ENCODE measurements around the gene CCND3. TPM values are rescaled to one million over a fixed set of nuclear protein-coding genes. Genes with fewer than 3 reads are reported as not detected.
A peak's percentile ranks its signal among the peaks of the same experiment; 100 is the strongest.

The CCND3 gene
- total RNA-seq (2014; rRNA removed; shearing (Covaris generic)), result 75.1 and 102 TPM in 2 replicates

DNA sequence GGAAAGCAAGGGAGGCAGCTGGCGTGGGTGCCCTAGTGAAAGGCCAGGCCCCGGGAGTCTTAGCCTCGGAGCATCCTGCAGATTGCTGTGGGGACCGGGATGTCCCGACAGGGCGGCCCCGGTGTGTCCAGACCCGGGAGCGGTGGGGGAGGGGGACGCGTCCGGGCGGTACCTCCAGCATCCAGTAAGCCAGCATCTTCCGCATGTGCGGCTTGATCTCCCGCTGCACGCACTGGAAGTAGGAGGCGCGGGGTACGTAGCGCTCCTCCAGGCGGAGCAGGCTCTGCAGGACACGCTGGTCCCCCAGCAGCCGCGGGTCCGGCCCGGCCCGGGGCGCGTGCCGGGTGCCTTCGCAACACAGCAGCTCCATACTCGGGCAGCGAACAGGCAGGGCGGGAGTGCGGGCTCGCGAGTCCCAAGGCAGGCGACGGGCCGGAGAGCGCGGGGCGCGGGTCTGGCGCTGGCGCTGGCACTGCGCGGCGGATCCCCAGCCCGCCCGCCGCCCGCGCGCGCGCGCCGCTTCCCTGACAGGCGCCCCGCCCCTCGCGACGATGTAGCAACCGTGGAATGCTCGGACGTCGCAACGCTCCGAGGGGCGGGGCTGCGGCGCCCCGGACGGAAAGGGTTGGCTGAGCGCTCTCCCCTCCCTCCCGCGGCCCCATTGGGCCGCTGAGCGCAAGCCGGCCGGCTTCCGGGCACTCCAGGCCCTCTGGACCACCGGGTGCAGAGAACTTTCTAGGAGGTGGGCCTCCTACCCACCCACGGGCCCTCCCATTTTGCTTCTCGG is at the start of gene CCND3:
Gene CCND3 (minus strand): TSS at position 529 of the 787 bp plus-strand sequence. CDS start 159 bp downstream, at position 370.
- peak; percentile 94 to 96 for DNase-seq (ENCODE audit: low read depth in 1 of 2, low spot score in 2 of 2)
- peak within 1 kb of the TSS; percentile 51 for H3K27ac ChIP-seq
- peaks cover 27% of the 10 kb centered on the region for H3K4me1 ChIP-seq (replicated peaks)
- H3K36me3 ChIP-seq, result peaks cover 51% of the 10 kb centered on the region
- H3K4me3 ChIP-seq, result peak within 1 kb of the TSS; percentile 96
- 0 out of 2 replicates have a peak, but pooled peaks cover 5% of the 10 kb centered on the region for H3K9me3 ChIP-seq (replicated peaks)
- no peaks in the 10 kb centered on the region for H3K27me3 ChIP-seq (replicated peaks)

- H3K27me3 ChIP-seq (replicated peaks), result no peaks in the 10 kb centered on the region
- H3K9me3 ChIP-seq (replicated peaks), result no peaks in the 10 kb centered on the region
- no peak overlapping the region for H3K27ac ChIP-seq
- H3K36me3 ChIP-seq, result no peaks in the 10 kb centered on the region
- no peak overlapping the region for H3K4me3 ChIP-seq
- no peaks in the 10 kb centered on the region for H3K4me1 ChIP-seq (replicated peaks)
- DNase-seq (ENCODE audit: low read depth in 1 of 2, low spot score in 2 of 2), result no peak
Observed at GRCh38 chr6:41986339-41986738, 44.7 kb upstream of the CCND3 start.

DNA sequence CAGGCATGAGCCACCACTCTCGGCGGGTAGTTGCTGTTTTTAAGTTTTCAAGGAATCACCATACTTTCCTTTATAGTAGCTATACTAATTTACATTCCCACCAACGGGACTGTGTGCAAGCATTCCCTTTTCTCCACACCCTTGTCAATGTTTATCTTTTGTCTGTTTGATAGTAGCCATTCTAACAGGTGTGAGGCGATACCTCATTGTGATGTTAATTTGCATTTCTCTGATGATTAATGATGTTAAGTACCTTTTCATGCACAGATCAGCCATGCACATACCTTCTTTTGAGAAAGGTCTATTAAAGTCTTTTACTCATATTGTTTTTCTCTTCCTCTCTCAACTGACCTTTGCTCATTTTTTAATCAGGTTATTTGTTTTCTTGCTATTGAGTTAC is 43.0 kb upstream of the CCND3 start:
- Histone ChIP-seq H3K27ac (no peak overlapping the region), H3K36me3 (no peaks in the 10 kb centered on the region), H3K27me3 (replicated peaks) (no peaks in the 10 kb centered on the region), H3K9me3 (replicated peaks) (no peaks in the 10 kb centered on the region), H3K4me1 (replicated peaks) (no peaks in the 10 kb centered on the region), H3K4me3 (no peak overlapping the region)
- DNase-seq (ENCODE audit: low read depth in 1 of 2, low spot score in 2 of 2), result no peak

DNA sequence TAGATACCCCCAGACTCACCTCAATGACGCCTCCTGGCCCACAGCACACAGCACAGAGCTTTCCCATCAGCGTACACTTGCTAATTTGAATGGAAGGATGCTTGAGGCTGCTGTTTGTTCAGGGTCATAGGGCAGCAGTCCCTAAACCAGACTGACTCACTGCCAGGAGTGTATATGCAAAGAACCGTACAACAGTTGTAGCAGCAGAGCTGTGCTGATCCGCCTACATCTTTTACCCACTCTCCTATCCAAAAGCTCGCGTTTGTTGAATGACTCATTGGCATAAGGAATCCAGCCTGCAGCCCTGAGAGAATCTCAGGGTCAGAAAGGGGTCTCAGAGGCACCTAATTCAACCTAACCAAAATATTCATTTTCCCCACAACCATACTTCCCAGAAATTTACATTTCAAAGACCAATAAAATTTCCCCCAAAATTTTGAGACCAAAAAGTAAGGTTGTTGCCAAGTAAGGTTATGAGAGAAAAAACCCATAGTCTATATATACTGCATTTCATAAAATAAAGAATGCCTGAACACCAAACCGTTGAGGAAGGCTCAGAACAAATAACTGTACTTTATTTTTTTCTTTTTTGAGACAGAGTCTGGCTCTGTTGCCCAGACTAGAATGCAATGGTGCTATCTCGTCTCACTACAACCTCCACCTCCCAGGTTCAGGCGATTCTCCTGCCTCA is 35.3 kb upstream of the CCND3 start:
- DNase-seq (ENCODE audit: low read depth in 1 of 2, low spot score in 2 of 2), result peak in 1 of 2 experiments; percentile 19

GRCh38 chr6:41975276-41975675 is 33.7 kb upstream of the CCND3 start:
- DNase-seq (ENCODE audit: low read depth in 1 of 2, low spot score in 2 of 2), result no peak
- H3K9me3 ChIP-seq (replicated peaks), result no peaks in the 10 kb centered on the region
- H3K27ac ChIP-seq, result no peak overlapping the region
- H3K4me3 ChIP-seq, result no peak overlapping the region
- no peaks in the 10 kb centered on the region for H3K27me3 ChIP-seq (replicated peaks)
- no peaks in the 10 kb centered on the region for H3K36me3 ChIP-seq
- H3K4me1 ChIP-seq (replicated peaks), result peaks cover 15% of the 10 kb centered on the region

More for the DNA sequence above, 35.3 kb upstream of the CCND3 start:
- Histone ChIP-seq H3K9me3 (replicated peaks) (no peaks in the 10 kb centered on the region), H3K4me3 (no peak overlapping the region), H3K27ac (no peak overlapping the region), H3K27me3 (replicated peaks) (no peaks in the 10 kb centered on the region), H3K4me1 (replicated peaks) (peaks cover 9% of the 10 kb centered on the region; the same call in 1 of the 2 replicates), H3K36me3 (no peaks in the 10 kb centered on the region)

GRCh38 chr6:41974281-41974825 is 32.7 kb upstream of the CCND3 start:
- H3K27me3 ChIP-seq (replicated peaks), result no peaks in the 10 kb centered on the region
- no peak for DNase-seq (ENCODE audit: low read depth in 1 of 2, low spot score in 2 of 2)
- no peak overlapping the region for H3K27ac ChIP-seq
- no peaks in the 10 kb centered on the region for H3K36me3 ChIP-seq
- peaks cover 22% of the 10 kb centered on the region for H3K4me1 ChIP-seq (replicated peaks)
- H3K4me3 ChIP-seq, result no peak overlapping the region
- no peaks in the 10 kb centered on the region for H3K9me3 ChIP-seq (replicated peaks)

GRCh38 chr6:41972826-41973225 is 31.2 kb upstream of the CCND3 start:
- no peaks in the 10 kb centered on the region for H3K27me3 ChIP-seq (replicated peaks)
- H3K27ac ChIP-seq, result no peak overlapping the region
- no peaks in the 10 kb centered on the region for H3K9me3 ChIP-seq (replicated peaks)
- peaks cover 24% of the 10 kb centered on the region for H3K4me1 ChIP-seq (replicated peaks)
- no peak overlapping the region for H3K4me3 ChIP-seq
- H3K36me3 ChIP-seq, result no peaks in the 10 kb centered on the region
- DNase-seq (ENCODE audit: low read depth in 1 of 2, low spot score in 2 of 2), result no peak

DNA sequence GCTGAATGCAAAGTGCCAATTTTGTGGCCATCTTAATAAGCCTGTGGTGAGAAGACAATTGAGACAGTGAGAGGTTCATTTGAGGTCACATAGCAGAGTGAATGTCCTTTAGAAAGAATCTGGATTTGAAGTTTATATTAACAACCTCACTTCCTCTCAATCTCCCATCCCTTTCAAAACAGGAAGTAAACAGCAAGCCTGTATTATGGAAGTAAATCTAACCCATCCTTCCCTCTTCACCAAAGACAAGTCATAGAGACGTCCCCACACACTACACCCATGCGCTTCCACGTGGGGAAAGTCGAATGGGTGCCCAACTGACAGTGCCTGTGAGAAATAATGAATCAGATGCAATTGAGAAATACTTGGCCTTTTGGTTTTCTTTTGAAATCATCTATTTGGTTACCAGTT is 28.8 kb upstream of the CCND3 start:
- Histone ChIP-seq H3K27ac (peak overlapping the region; percentile 27), H3K9me3 (replicated peaks) (no peaks in the 10 kb centered on the region), H3K4me3 (no peak overlapping the region), H3K4me1 (replicated peaks) (peaks cover 38% of the 10 kb centered on the region), H3K27me3 (replicated peaks) (no peaks in the 10 kb centered on the region), H3K36me3 (no peaks in the 10 kb centered on the region)
- DNase-seq (ENCODE audit: low read depth in 1 of 2, low spot score in 2 of 2), result peak in 1 of 2 experiments; percentile 29

DNA sequence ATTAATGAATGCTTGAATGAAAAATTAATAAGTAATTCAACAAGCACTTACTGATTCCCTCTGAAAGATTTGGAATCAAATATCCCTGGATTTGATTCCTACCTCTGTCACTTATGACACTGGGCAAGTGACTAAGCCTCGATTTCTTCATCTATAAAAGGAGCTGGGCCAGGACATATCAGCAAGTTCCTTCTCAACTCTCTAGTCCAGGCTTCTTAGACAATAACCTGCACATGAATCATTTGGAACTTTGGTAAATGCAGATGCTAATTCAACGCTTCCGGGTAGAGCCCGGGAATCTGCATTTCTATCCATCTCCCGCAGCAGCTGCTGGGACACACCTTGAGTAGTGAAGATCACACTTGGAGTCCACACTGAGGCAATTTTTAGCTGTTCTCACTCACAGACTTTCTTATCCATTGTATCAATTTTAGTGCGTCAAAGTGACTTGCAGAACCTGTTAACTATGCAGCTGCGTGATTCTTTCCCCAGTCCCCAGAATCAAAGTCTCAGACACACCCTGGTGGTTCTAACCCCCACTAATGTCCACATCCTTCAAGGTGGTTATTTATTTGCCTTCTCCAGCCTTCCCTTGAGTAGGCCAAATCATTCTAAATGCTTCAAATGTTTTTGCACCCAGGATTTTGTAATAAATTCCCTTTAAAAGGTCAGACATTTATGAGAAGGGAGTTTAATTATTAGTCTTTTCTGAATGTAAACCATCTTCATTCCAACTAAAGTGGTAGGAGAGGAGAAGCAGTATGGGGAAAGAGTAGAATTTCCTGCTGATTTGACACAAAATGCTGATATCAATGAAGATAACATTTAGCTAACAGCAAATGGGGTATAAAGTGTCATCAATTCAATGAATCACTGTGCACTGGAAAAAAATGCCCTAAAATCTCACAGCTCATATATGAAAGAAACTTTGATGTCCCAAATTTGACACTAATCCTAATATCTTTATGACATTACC is 26.0 kb upstream of the CCND3 start:
- Histone ChIP-seq H3K27me3 (replicated peaks) (no peaks in the 10 kb centered on the region), H3K27ac (peak overlapping the region; percentile 95), H3K36me3 (no peaks in the 10 kb centered on the region), H3K4me3 (no peak overlapping the region), H3K4me1 (replicated peaks) (peaks cover 35% of the 10 kb centered on the region), H3K9me3 (replicated peaks) (no peaks in the 10 kb centered on the region)
- peak in 1 of 2 experiments; percentile 18 for DNase-seq (ENCODE audit: low read depth in 1 of 2, low spot score in 2 of 2)

GRCh38 chr6:41966961-41967311 is 25.3 kb upstream of the CCND3 start:
- no peaks in the 10 kb centered on the region for H3K36me3 ChIP-seq
- H3K9me3 ChIP-seq (replicated peaks), result no peaks in the 10 kb centered on the region
- DNase-seq (ENCODE audit: low read depth in 1 of 2, low spot score in 2 of 2), result peak; percentile 83 to 93
- no peaks in the 10 kb centered on the region for H3K27me3 ChIP-seq (replicated peaks)
- peak overlapping the region; percentile 95 for H3K27ac ChIP-seq
- H3K4me3 ChIP-seq, result no peak overlapping the region
- peaks cover 35% of the 10 kb centered on the region for H3K4me1 ChIP-seq (replicated peaks)

DNA sequence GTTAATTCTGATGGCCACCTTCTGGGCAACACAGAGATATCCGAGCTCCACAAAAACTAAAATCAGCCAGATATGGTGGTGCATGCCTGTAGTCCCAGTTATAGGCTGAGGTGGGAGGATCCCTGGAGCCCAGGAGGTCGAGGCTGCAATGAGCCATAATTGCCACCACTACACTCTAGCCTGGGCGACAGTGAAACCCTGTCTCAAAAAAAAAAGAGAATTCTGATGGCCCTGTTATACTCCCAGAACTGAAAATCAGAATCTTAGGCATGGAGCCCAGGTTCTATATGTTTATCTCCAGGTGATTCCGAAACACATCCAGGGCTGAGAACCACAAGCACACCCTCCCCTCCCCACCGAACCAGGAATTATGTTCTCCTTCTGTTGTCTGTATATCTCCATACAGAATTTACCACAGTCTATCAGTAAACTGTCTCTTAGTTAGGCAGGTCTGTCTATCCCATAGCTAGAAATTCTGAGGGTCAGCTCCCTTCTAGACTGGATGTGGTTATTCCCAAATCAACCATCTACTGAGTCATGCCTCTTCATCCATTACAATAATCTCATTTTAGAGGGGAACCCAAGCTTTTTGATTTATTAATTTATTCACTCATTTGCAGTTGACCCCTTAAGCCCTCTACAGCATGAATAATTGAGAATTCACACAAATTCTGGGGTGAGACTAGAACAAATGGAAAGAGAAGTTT is 24.8 kb upstream of the CCND3 start:
- H3K36me3 ChIP-seq, result no peaks in the 10 kb centered on the region
- peaks cover 40% of the 10 kb centered on the region for H3K4me1 ChIP-seq (replicated peaks)
- H3K9me3 ChIP-seq (replicated peaks), result no peaks in the 10 kb centered on the region
- no peak overlapping the region for H3K4me3 ChIP-seq
- peak overlapping the region; percentile 95 for H3K27ac ChIP-seq
- no peaks in the 10 kb centered on the region for H3K27me3 ChIP-seq (replicated peaks)
- DNase-seq (ENCODE audit: low read depth in 1 of 2, low spot score in 2 of 2), result no peak

DNA sequence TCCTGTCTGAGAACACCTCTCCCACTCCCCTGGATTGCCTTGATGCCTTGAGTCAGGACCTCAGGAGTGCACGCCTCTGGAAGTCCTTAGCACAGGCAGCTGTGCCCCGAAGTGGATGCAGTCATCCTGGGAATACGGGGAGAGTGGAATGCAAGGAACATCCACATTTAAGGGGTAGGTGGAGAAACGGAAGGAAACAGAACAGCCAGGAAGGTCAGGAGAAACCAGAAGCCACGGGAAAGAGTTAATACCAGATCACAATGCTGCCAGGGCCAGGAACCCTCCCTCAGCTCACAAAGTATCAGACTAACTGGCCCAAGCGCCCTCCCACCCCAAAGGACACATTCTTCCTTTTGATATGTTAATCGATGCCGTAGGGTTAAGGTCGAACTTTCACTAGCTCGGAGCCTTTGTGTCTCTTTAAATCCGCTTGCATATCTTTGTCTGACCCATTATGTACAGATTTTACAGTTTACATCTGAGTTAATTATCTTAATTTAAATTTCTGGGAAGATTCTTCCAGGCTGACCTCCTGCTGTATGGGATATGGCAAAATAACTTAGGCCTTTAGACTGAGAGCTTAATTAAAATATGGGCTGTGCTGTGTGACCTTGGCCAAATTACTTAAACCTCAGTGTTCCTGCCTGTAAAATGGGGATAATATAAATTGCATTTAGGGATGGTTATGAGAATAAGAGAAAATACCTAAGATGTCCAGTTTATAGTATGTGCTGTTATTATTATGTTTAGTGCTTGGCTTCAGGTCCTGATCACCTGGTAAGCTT is 24.0 kb upstream of the CCND3 start:
- no peaks in the 10 kb centered on the region for H3K27me3 ChIP-seq (replicated peaks)
- H3K36me3 ChIP-seq, result no peaks in the 10 kb centered on the region
- no peak for DNase-seq (ENCODE audit: low read depth in 1 of 2, low spot score in 2 of 2)
- no peaks in the 10 kb centered on the region for H3K9me3 ChIP-seq (replicated peaks)
- H3K27ac ChIP-seq, result peak overlapping the region; percentile 95
- H3K4me1 ChIP-seq (replicated peaks), result peaks cover 38% of the 10 kb centered on the region
- H3K4me3 ChIP-seq, result no peak overlapping the region
